ENCODE data around the gene HSPG2. TPM values are rescaled to one million over a fixed set of nuclear protein-coding genes. Genes with fewer than 3 reads are reported as not detected.

HSPG2 gene
- total and polyA plus RNA-seq, 2 donors (not counting 1 experiment from before 2014, with no cell fraction given) = 2.0 to 4.5 TPM

GRCh38 chr1:21902026-21903012 is 34.8 kb downstream of the HSPG2 start:
- Mint-ChIP-seq H3K4me3 (no peak overlapping the region), H3K27me3 (peaks cover 14% of the 10 kb centered on the region), H3K9me3 (ENCODE audit: insufficient read depth) (no peaks in the 10 kb centered on the region), H3K27ac (no peak overlapping the region), H3K4me1 (no peaks in the 10 kb centered on the region)
- H3K4me3 ChIP-seq (ENCODE audit: control extremely low read depth in 1 of 5, extremely low read depth in 1 of 5, insufficient read depth in 1 of 5, low read depth in 2 of 5, low read length in 4 of 5) = no peak overlapping the region
- 58% methylated on average over 19 of the region's 20 CpGs for WGBS (ENCODE audit: insufficient coverage)
- TF ChIP-seq EZH2 (IDR thresholded peaks at IDR 0.05; ENCODE audit: borderline replicate concordance, insufficient read depth, low read depth, low read length, poor library complexity, severe bottlenecking) = no peak
- TF ChIP-seq CTCF (IDR thresholded peaks at IDR 0.05) = no peak
- no peaks in the 10 kb centered on the region for H4K20me1 ChIP-seq (ENCODE audit: control insufficient read depth, insufficient read depth, low read length, poor library complexity, severe bottlenecking)
- no peaks in the 10 kb centered on the region for H3K36me3 ChIP-seq (replicated peaks in 1 of 2; ENCODE audit: control extremely low read depth in 1 of 2, control insufficient read depth in 1 of 2, extremely low read depth in 1 of 2, insufficient read depth in 2 of 2, low read length in 1 of 2)
- ATAC-seq (ENCODE audit: low read depth) (no peak), DNase-seq (no peak)
- ChIA-PET POLR2A (no interaction called here), CTCF (interaction anchor here (1.5 kb wide), 1 partner anchor 62 kb away, joined by 3 read pairs; no protein-coding TSS in a partner anchor)
- no peaks in the 10 kb centered on the region for H3K9me3 ChIP-seq (ENCODE audit: control extremely low read depth in 1 of 3, control insufficient read depth in 2 of 3, insufficient read depth in 1 of 3, low read length in 2 of 3)
- intact Hi-C loops (cut with micrococcal nuclease) = no loop called here
- no peak overlapping the region for H3K4me2 ChIP-seq (replicated peaks; ENCODE audit: low read depth, low read length, poor library complexity, severe bottlenecking)
- H3K9ac ChIP-seq (ENCODE audit: low read length) = no peak overlapping the region
- H3K4me1 ChIP-seq (ENCODE audit: control insufficient read depth in 2 of 2, insufficient read depth in 2 of 2, low read length in 2 of 2) = no peaks in the 10 kb centered on the region
- no peak overlapping the region for H3K27ac ChIP-seq (ENCODE audit: low read length in 2 of 2)
- H2AFZ ChIP-seq (ENCODE audit: insufficient read depth, low read depth, low read length, poor library complexity, severe bottlenecking) = no peak overlapping the region
- no peaks in the 10 kb centered on the region for H3K27me3 ChIP-seq (replicated peaks in 1 of 4; ENCODE audit: control extremely low read depth in 1 of 4, control insufficient read depth in 3 of 4, insufficient read depth in 4 of 4, low read length in 3 of 4)
- H3K79me2 ChIP-seq (ENCODE audit: control insufficient read depth, insufficient read depth, low read length) = no peaks in the 10 kb centered on the region

- DNase-seq = no peak
- no peak overlapping the region for H3K4me3 ChIP-seq (ENCODE audit: control extremely low read depth in 1 of 5, extremely low read depth in 1 of 5, insufficient read depth in 1 of 5, low read depth in 2 of 5, low read length in 4 of 5)
- H3K27me3 Mint-ChIP-seq = peaks cover 14% of the 10 kb centered on the region
- no peak overlapping the region for H3K4me3 Mint-ChIP-seq
- H2AFZ ChIP-seq (ENCODE audit: insufficient read depth, low read depth, low read length, poor library complexity, severe bottlenecking) = no peak overlapping the region
- TF ChIP-seq CTCF (IDR thresholded peaks at IDR 0.05) (no peak), EZH2 (IDR thresholded peaks at IDR 0.05; ENCODE audit: borderline replicate concordance, insufficient read depth, low read depth, low read length, poor library complexity, severe bottlenecking) (no peak)
- H3K27ac Mint-ChIP-seq = no peak overlapping the region
- H3K27me3 ChIP-seq (replicated peaks in 1 of 4; ENCODE audit: control extremely low read depth in 1 of 4, control insufficient read depth in 3 of 4, insufficient read depth in 4 of 4, low read length in 3 of 4) = no peaks in the 10 kb centered on the region
- no peaks in the 10 kb centered on the region for H3K4me1 Mint-ChIP-seq
- ChIA-PET CTCF (no interaction called here), POLR2A (no interaction called here)
- H3K9me3 Mint-ChIP-seq (ENCODE audit: insufficient read depth) = no peaks in the 10 kb centered on the region
- ATAC-seq (ENCODE audit: low read depth) = no peak
- no peaks in the 10 kb centered on the region for H3K36me3 ChIP-seq (replicated peaks in 1 of 2; ENCODE audit: control extremely low read depth in 1 of 2, control insufficient read depth in 1 of 2, extremely low read depth in 1 of 2, insufficient read depth in 2 of 2, low read length in 1 of 2)
- 81% methylated on average over 5 of the region's 5 CpGs for WGBS (ENCODE audit: insufficient coverage)
- no peak overlapping the region for H3K27ac ChIP-seq (ENCODE audit: low read length in 2 of 2)
- H3K9ac ChIP-seq (ENCODE audit: low read length) = no peak overlapping the region
- intact Hi-C loops (cut with micrococcal nuclease) = no loop called here
- H3K4me2 ChIP-seq (replicated peaks; ENCODE audit: low read depth, low read length, poor library complexity, severe bottlenecking) = no peak overlapping the region
- H3K79me2 ChIP-seq (ENCODE audit: control insufficient read depth, insufficient read depth, low read length) = no peaks in the 10 kb centered on the region
- no peaks in the 10 kb centered on the region for H3K4me1 ChIP-seq (ENCODE audit: control insufficient read depth in 2 of 2, insufficient read depth in 2 of 2, low read length in 2 of 2)
- no peaks in the 10 kb centered on the region for H4K20me1 ChIP-seq (ENCODE audit: control insufficient read depth, insufficient read depth, low read length, poor library complexity, severe bottlenecking)
- no peaks in the 10 kb centered on the region for H3K9me3 ChIP-seq (ENCODE audit: control extremely low read depth in 1 of 3, control insufficient read depth in 2 of 3, insufficient read depth in 1 of 3, low read length in 2 of 3)
Observed at GRCh38 chr1:21901473-21901847, 35.6 kb downstream of the HSPG2 start.

Data from B cell (primary cell).